GM18520 (cell line): Measurements from ENCODE around the gene OR4D1.
"Not testable (repeated sequence)": the region's sequence is repeated elsewhere in the genome, so short reads cannot be mapped to it uniquely, and the experiment has no call there.

Experiments
- ATAC-seq: cut with Tn5 transposase; IDR thresholded peaks from one replicate; pipeline ENCODE4 v1.9.1; 2021; ENCODE audit not compliant: unreplicated experiment

OR4D1 gene

DNA sequence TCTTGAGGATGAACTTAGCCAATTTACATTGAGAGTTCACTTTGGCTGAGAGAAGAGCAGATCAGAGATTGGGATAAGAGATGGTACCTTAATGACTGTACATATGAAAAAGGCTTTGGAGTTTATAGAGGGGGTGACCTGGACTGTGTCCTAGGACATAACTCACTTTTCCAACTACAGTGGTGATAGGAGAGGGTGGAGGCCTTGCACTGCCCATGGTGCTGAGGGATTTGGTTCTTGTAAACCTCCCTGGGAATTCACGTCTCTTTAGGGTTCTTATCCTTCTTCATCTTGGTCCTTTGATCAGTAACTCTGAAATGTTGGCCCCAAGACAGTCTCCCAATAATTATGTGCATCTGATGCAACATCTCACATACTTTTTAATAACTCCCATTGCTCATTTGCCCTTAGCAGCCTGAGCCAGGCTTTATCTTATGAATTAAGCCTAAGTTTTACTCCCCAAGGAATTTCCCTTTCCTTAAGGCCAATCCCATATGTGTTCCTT is at the start of gene OR4D1:
OR4D1 (plus strand) TSS at position 455 of the 505 bp plus-strand sequence. CDS start 6,770 bp downstream, outside the sequence.
- no peak for ATAC-seq

DNA sequence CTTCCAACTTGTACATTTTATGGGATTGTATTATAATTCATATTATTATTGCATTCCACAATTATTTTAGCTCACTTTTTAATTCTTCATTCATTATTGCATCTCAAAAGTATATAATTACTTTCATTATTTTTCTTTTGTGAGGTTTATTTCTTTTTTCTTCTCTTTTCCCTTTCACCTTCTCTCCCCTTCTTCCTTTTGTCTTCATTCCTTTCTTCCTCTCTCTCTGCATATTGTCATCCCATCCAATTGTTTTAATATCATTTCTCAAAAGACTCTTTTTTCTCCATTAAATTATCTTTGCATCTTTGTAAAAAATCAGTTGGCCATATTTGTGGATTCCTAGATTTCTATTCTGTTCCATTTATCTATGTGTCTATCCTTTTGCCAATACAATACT is 47.7 kb upstream of the OR4D1 start:
- ATAC-seq, result no peak

DNA sequence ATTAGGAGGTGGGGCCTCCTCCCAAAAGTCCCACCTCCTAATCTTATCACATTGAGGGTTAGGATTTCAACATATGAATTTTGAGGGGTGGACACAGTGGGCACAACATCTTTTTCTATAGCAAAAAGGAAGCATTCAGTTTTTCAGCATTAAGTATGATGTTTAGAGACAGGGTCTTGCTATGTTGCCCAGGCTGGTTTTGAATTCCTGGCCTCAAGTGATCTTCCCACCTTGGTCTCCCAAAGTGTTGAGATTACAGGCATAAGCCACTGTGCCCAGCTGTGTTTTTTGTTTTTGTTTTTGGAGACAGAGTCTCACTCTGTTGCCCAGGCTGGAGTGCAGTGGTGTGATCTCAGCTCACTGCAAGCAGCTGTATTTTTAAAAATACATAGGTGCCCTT is 46.3 kb upstream of the OR4D1 start:
- not testable (repeated sequence) for ATAC-seq

GRCh38 chr17:58105093-58105492 is 43.1 kb upstream of the OR4D1 start:
- no peak for ATAC-seq

- no peak for ATAC-seq
These were observed 40.9 kb upstream of the OR4D1 start for GRCh38 chr17:58107306-58107705.

- ATAC-seq, result no peak
These were observed 39.0 kb upstream of the OR4D1 start for GRCh38 chr17:58109197-58109596.

DNA sequence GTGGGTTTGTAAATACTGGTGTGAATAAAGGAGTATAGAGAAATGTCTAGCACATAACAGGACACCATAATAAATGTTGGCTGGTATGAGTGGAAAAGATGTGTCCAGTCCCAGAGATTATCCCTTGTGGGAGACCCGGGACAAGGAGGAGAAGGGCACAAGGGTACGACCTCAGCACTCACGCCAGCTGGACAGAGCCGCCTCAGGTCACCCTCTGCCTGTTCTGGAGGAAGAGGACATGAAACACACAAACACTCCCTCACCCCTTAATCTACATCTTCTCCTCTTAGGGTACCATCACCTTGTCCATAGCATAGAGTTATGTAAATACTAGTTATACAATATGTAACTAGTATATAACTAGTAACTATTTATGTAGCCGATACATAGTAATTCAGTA is 38.2 kb upstream of the OR4D1 start:
- no peak for ATAC-seq

- no peak for ATAC-seq
These were observed 36.5 kb upstream of the OR4D1 start for GRCh38 chr17:58111676-58112075.

DNA sequence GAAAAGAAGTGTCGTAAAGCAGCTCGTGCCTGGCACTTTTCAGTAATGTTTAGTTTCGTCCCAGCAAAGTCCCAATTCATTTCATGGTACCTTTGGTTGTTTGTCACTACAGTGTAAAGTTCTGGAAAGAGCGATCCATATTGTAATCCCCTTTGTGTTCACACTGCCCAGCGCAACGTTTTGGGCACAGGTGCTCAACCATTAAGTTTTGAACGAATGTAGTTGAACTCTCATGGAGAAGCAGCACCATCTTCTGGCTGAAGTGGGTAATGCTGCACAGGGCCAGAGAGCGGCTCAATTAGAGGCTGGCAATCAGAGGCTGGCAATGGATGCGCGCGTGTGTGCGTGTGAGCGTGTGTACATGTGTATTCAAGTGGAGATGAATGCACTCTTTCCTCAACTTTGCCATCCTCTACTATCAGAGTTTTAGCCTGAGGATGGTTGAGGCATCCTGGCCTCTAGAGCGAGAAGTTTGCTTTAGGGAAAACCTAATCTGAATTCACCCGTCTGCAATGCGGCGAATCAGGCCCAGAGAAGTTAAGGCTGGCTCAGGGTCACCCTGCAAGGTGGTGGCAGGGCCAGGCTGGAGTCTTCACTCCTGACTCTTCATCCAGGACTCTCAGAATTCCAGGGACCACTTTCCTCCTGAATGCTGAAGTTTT is 35.1 kb upstream of the OR4D1 start:
- ATAC-seq, result no peak

DNA sequence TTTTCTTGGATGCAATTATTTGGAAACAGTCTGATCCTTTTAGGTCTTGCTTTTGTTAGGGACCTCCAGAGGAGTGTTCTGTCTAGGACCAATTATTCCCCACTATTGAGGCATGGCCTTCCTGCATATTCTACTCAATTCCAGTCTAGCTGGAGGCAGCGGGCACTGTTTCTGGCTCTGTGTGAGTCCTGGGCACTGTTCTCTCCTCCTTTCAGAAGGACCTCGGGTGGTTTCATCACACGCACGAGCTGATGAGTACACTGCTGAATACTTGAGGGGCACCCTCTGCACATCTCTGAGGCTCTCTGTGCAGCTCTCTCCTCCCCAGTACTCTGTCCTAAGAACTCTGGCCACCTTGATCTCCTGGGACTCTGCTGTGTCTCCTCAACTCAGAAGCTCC is 34.2 kb upstream of the OR4D1 start:
- no peak for ATAC-seq

GRCh38 chr17:58117382-58117781 is 30.8 kb upstream of the OR4D1 start:
- ATAC-seq, result no peak

DNA sequence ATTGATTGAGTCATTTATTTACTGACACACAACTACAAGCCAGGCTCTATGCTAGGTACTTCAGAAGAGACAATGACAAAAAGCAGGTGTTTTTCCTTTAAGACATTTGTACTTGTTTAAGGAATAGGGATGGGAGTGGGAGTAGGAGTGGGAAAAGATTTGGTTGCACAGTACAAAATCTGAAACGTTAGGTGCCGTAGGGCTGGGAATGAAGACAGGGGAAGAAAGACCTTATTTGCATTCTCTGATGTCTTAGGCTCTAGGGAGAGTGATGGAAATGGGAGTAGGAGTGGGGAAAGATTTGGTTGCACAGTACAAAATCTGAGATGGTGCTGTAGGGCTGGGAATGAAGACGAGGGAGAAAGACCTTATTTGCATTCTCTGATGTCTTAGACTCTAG is 28.7 kb upstream of the OR4D1 start:
- no peak for ATAC-seq

DNA sequence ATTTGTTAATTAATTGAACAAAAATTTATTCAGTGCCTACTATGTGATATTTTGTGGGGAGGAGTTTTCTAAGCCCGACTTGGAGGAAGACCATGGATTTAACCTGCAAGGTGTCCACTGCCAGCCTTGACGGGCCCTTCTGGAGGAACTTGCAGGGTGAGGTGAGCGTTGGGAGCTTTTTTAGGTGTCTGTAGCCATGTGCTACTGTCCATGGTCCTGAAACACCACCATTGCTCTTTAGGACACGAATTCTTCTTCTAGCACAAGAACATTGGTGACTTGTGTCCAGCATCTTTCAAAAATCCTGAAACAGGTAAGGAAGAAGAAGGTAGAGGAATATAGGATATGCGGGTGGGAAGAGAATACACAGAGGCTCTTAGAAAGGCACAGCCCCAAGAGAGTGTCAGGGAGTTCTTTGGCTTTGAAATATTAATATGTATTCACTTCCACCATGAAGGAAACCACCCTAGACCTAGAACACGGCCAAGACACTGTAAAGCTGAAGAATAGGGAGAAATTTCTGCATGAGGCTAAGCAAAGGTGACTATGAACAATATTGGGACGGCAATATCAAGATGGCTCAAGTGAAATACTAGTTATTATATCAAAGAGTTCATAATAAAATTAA is 27.9 kb upstream of the OR4D1 start:
- ATAC-seq, result no peak

DNA sequence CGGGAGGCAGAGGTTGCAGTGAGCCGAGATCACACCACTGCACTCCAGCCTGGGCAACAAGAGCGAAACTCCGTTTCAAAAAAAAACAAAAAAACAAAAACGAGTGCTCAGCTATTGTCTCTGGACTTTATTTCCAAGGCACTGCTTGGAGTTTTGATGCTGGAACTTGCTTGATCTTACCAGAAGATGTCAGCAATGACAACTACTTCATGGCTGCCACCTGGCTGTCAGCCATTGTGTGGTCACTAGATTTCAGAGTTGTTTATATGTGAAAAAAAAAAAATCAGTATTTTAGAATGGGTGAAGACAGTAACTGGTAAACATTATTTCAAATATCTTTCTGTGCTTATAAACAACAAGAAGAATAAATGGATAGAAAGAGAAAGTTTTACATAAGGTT is 26.3 kb upstream of the OR4D1 start:
- no peak for ATAC-seq

- ATAC-seq, result no peak
These were observed 20.3 kb upstream of the OR4D1 start for GRCh38 chr17:58127846-58128245.

GRCh38 chr17:58132697-58133096 is 15.5 kb upstream of the OR4D1 start:
- ATAC-seq, result not testable (repeated sequence)

GRCh38 chr17:58136669-58137279 is 11.4 kb upstream of the OR4D1 start:
- no peak for ATAC-seq

DNA sequence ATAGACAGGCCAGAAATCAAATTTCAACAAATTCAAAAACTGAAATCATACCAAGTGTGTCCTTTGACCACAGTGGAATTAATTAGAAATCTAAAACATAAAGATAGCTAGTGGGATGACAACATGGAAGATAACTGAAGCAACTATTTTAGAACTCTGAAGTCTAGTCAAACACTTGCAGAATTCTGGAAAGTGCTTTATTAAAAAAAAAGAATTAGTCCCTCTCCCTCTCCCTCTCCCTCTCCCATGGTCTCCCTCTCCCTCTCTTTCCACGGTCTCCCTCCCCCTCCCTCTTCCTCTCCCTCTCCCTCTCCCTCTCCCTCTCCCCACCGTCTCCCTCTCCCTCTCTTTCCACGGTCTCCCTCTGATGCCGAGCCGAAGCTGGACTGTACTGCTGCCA is 6.7 kb upstream of the OR4D1 start:
- no peak for ATAC-seq

GRCh38 chr17:58143335-58143734 is 4.8 kb upstream of the OR4D1 start:
- ATAC-seq, result not testable (repeated sequence)

DNA sequence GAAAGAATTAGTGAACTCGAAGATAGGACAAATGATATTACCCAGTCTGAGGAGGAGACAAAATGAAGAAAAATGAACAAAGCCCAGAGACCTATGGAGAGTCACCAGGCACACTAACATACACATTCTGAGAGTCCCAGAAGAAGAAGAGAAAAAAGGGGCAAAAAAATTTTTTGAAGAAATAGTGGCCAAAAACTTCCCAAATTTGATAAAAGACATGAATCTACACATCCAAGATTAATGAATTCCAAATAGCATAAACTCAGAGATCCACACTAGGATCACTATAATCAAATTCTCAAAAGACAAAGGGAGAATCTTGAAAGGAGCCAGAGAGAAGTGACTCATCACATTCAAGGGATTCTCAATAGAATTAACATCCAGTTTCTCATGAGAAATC is 3.4 kb upstream of the OR4D1 start:
- no peak for ATAC-seq

DNA sequence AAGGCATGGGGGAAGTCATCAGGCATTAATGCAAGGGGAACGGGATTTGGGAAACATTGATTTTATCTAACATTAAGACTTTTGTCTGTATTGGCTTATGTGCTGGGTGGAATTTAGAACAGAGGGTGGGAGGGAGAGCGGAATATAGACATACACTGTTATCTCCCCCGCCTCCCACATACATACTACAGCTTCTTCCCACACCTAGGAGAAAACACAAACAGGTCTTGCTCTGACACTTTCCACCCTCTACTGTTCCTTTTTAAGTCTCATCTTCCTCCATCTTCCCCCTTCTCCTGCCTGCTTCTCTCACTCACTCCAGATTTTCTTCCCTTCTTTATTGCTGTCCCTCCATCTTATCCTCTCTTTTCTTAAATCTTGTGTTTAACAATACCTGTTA is 425 bp downstream of the OR4D1 start:
- no peak for ATAC-seq

- no peak for ATAC-seq
These were observed 2.2 kb downstream of the OR4D1 start for GRCh38 chr17:58150394-58150793.
